Nephron progenitor cell (in vitro differentiated cells): Measurements from ENCODE around the gene PITX3.

Experiments
- DNase-seq: peaks from one replicate; pipeline ENCODE4 v3.0.0; 2021
- H3K27ac Mint-ChIP-seq: 2 replicates; pipeline ENCODE4 v1.8.0; 2021; ENCODE audit warnings: mild to moderate bottlenecking, moderate library complexity, mixed read lengths
- H3K27me3 Mint-ChIP-seq: 2 replicates; pipeline ENCODE4 v1.8.0; 2021; ENCODE audit warnings: mild to moderate bottlenecking, low read depth, mixed read lengths; ENCODE audit not compliant: poor library complexity
- H3K36me3 Mint-ChIP-seq: 2 replicates; pipeline ENCODE4 v1.8.0; 2021; ENCODE audit warnings: low read depth, mixed read lengths
- H3K4me1 Mint-ChIP-seq: 2 replicates; pipeline ENCODE4 v1.8.0; 2021; ENCODE audit warnings: mixed read lengths
- H3K4me3 Mint-ChIP-seq: 2 replicates; pipeline ENCODE4 v1.8.0; 2021; ENCODE audit warnings: mild to moderate bottlenecking, moderate library complexity, mixed read lengths
- H3K9me3 Mint-ChIP-seq: 2 replicates; pipeline ENCODE4 v1.8.0; 2021; ENCODE audit warnings: mild to moderate bottlenecking, moderate library complexity, mixed read lengths
- CTCF ChIP-seq: fragments of 200-600 bp; sonication (generic); IDR thresholded peaks from 2 replicates; pipeline ENCODE4 v1.5.0; 2021; ENCODE audit warnings: antibody characterized with exemption

The PITX3 gene

GRCh38 chr10:102230264-102230860 is 10.9 kb downstream of the PITX3 start:
- DNase-seq = peak; percentile 80
- no peak for TF ChIP-seq CTCF
- Mint-ChIP-seq H3K9me3 (no peaks in the 10 kb centered on the region), H3K27me3 (peaks cover 94% of the 10 kb centered on the region), H3K4me1 (peaks cover 30% of the 10 kb centered on the region), H3K36me3 (no peaks in the 10 kb centered on the region), H3K4me3 (peak overlapping the region; percentile 77), H3K27ac (no peak overlapping the region)

- Mint-ChIP-seq H3K4me3 (peak overlapping the region; percentile 77), H3K27ac (no peak overlapping the region), H3K9me3 (no peaks in the 10 kb centered on the region), H3K27me3 (peaks cover 98% of the 10 kb centered on the region), H3K36me3 (no peaks in the 10 kb centered on the region), H3K4me1 (peaks cover 30% of the 10 kb centered on the region)
- TF ChIP-seq CTCF = peak; percentile 90
- DNase-seq = peak; percentile 89
These were observed 11.5 kb downstream of the PITX3 start for GRCh38 chr10:102229810-102230263.

- no peak for DNase-seq
- Mint-ChIP-seq H3K4me1 (peaks cover 18% of the 10 kb centered on the region), H3K36me3 (no peaks in the 10 kb centered on the region), H3K27ac (no peak overlapping the region), H3K4me3 (no peak overlapping the region), H3K27me3 (peaks cover 94% of the 10 kb centered on the region), H3K9me3 (no peaks in the 10 kb centered on the region)
- no peak for TF ChIP-seq CTCF
These were observed 14.3 kb downstream of the PITX3 start for GRCh38 chr10:102227050-102227449.

GRCh38 chr10:102226542-102226870 is 14.8 kb downstream of the PITX3 start:
- Mint-ChIP-seq H3K27ac (no peak overlapping the region), H3K27me3 (peaks cover 93% of the 10 kb centered on the region), H3K9me3 (no peaks in the 10 kb centered on the region), H3K4me1 (peaks cover 18% of the 10 kb centered on the region), H3K36me3 (no peaks in the 10 kb centered on the region), H3K4me3 (peak overlapping the region; percentile 66)
- TF ChIP-seq CTCF = no peak
- no peak for DNase-seq

GRCh38 chr10:102225646-102226541 is 15.4 kb downstream of the PITX3 start, which contains the start of gene ELOVL3:
Gene ELOVL3 (plus strand): TSS chr10:102226299. CDS start chr10:102226549, 250 bp downstream.
- peaks cover 93% of the 10 kb centered on the region for H3K27me3 Mint-ChIP-seq
- peaks cover 18% of the 10 kb centered on the region for H3K4me1 Mint-ChIP-seq
- no peak within 1 kb of the TSS for H3K27ac Mint-ChIP-seq
- H3K36me3 Mint-ChIP-seq = no peaks in the 10 kb centered on the region
- DNase-seq = peak; percentile 93
- H3K9me3 Mint-ChIP-seq = no peaks in the 10 kb centered on the region
- H3K4me3 Mint-ChIP-seq = peak within 1 kb of the TSS; percentile 77
- no peak for TF ChIP-seq CTCF
